ENCODE results near the gene MAN1C1.
"Not testable (repeated sequence)": the region's sequence is repeated elsewhere in the genome, so short reads cannot be mapped to it uniquely, and the experiment has no call there.

MAN1C1 gene

DNA sequence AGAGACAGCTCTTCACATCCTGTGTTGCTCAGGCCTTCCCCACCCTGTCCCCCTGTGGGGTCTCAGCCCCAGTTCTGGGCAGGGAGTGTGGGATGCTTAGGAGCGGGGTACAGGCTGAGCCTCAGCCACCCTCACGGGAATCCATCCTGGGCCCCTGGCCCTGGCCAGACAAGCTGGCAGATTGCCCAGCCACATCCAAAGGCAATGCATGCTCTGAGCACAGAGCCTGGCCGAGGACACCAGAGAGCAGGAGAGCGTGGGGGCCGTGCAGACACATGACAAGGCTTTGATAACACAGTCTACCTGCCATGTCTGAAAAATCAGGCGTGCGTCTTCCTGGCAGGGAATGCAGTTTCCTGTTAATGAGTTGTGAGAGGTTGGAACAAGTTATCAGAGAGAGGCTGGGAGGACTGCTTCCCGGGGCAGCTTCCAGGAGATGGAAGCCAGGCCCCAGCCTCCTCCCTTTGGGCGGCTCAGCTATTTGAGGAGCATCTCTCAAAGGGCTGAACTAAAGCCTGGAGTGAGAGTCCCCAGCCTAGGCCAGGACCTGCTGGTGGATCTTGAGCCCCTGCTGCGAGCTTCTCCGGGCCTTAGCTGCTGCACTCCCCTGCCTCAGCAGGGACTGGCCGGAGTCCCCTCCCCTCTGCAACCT, 111.2 kb downstream of the MAN1C1 start:
- Histone ChIP-seq H3K4me3 (ENCODE audit: low read depth, low read length) (no peak overlapping the region), H3K27me3 (ENCODE audit: control insufficient read depth, insufficient read depth, low read length) (no peaks in the 10 kb centered on the region), H3K36me3 (ENCODE audit: control insufficient read depth, insufficient read depth, low read length) (no peaks in the 10 kb centered on the region), H3K9ac (ENCODE audit: low read length) (no peak overlapping the region), H3K9me3 (ENCODE audit: control insufficient read depth, insufficient read depth, low read depth, low read length) (no peaks in the 10 kb centered on the region), H3K4me1 (ENCODE audit: control insufficient read depth, insufficient read depth, low read length) (peaks cover 35% of the 10 kb centered on the region), H3K27ac (ENCODE audit: low read depth, low read length) (no peak overlapping the region)

DNA sequence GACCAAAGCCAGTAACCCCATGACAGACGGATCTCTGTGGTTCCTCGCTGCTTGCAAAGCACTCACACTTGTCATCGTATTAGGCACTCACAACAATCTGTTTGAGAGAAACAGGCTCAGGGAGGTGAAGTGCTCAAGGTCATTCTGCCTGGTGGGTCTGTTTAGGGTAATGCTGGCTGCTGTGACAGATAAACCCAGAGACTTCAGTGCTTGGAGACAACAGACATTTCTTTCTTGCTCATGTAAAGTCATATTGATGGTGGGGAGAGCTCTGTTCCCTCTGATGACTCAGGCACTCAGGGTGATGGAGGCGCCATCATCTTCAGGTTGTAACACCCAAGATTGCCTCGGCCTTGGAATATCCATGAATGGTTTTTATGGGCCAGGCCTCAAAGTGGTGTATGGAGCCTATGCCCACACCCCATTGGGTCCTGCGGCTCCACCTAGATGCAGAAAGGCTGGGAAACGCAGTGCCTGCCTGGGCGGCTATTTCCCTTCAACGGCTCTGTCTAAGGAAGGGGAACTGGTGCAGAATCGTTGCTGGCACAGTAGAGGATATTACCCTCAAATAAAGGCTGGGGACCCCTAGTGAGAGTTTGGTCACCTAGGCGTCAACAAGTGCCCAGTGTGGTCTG, 111.8 kb downstream of the MAN1C1 start:
- no peak overlapping the region for H3K9ac ChIP-seq (ENCODE audit: low read length)
- no peak overlapping the region for H3K27ac ChIP-seq (ENCODE audit: low read depth, low read length)
- peaks cover 30% of the 10 kb centered on the region for H3K4me1 ChIP-seq (ENCODE audit: control insufficient read depth, insufficient read depth, low read length)
- H3K4me3 ChIP-seq (ENCODE audit: low read depth, low read length), result no peak overlapping the region
- H3K36me3 ChIP-seq (ENCODE audit: control insufficient read depth, insufficient read depth, low read length), result no peaks in the 10 kb centered on the region
- H3K27me3 ChIP-seq (ENCODE audit: control insufficient read depth, insufficient read depth, low read length), result no peaks in the 10 kb centered on the region
- H3K9me3 ChIP-seq (ENCODE audit: control insufficient read depth, insufficient read depth, low read depth, low read length), result no peaks in the 10 kb centered on the region

DNA sequence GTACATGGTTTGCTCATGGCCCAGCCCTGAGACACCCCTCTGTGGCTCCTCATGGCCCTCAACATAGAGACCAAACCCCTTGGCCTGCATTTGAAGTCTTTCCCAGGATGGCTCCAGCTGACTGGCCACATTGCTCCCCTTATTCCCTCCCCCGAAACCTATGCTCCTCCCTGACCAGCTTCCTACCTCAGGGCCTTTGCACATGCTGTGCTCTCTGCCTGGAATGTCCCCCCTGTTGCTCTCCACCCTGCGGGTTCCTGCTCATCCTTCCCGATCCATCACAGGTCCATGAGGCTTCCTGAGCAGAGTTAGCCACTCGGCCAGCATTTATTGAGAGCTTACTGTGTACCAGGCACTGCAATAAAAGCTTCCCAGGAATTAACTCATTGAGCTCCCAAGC, 112.5 kb downstream of the MAN1C1 start:
- Histone ChIP-seq H3K9me3 (ENCODE audit: control insufficient read depth, insufficient read depth, low read depth, low read length) (no peaks in the 10 kb centered on the region), H3K4me3 (ENCODE audit: low read depth, low read length) (no peak overlapping the region), H3K27ac (ENCODE audit: low read depth, low read length) (no peak overlapping the region), H3K36me3 (ENCODE audit: control insufficient read depth, insufficient read depth, low read length) (no peaks in the 10 kb centered on the region), H3K27me3 (ENCODE audit: control insufficient read depth, insufficient read depth, low read length) (no peaks in the 10 kb centered on the region), H3K4me1 (ENCODE audit: control insufficient read depth, insufficient read depth, low read length) (peaks cover 30% of the 10 kb centered on the region), H3K9ac (ENCODE audit: low read length) (no peak overlapping the region)

DNA sequence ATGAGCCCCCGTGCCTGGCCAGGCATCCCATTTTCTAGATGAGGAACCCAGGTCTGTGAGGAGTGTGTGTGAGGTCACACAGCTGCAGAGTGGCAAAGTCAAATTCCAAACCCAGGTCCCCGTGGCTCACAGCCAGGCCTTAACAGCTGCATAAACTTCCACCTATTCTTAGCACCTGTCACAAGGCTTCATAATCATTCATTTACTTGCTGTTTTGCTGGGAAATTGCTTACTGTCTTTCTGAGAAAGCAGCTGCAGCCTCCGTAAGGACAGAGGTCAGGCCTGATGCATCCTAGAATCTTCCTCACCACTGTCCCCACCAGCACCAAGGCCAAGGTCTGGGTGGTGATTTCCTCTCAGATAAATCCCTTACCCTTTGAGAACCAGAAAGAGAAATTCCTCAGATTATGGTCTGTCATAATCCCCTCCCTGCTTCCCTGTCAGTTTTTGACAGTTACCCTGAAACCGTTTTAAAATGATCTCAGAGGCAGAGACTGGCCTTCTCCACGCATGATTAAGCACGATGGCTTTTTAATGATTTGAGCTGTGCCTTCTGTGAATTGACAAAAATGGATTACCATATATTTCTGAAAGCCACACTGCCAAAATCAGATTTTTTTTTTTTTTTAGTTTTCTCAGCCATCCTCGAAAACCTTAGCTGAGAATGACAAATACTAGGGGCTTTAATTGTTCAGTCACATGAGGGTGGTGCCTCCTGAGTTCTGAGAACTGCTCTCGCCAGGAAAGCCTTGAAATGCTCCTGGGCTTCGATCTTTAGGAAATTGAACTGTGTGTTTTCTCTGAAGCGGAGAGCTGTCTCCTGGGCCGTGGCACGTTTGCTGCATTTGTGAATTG, 113.4 kb downstream of the MAN1C1 start:
- H3K9me3 ChIP-seq (ENCODE audit: control insufficient read depth, insufficient read depth, low read depth, low read length), result no peaks in the 10 kb centered on the region
- no peak overlapping the region for H3K9ac ChIP-seq (ENCODE audit: low read length)
- H3K4me3 ChIP-seq (ENCODE audit: low read depth, low read length), result no peak overlapping the region
- no peaks in the 10 kb centered on the region for H3K27me3 ChIP-seq (ENCODE audit: control insufficient read depth, insufficient read depth, low read length)
- no peak overlapping the region for H3K27ac ChIP-seq (ENCODE audit: low read depth, low read length)
- no peaks in the 10 kb centered on the region for H3K36me3 ChIP-seq (ENCODE audit: control insufficient read depth, insufficient read depth, low read length)
- H3K4me1 ChIP-seq (ENCODE audit: control insufficient read depth, insufficient read depth, low read length), result peaks cover 22% of the 10 kb centered on the region

DNA sequence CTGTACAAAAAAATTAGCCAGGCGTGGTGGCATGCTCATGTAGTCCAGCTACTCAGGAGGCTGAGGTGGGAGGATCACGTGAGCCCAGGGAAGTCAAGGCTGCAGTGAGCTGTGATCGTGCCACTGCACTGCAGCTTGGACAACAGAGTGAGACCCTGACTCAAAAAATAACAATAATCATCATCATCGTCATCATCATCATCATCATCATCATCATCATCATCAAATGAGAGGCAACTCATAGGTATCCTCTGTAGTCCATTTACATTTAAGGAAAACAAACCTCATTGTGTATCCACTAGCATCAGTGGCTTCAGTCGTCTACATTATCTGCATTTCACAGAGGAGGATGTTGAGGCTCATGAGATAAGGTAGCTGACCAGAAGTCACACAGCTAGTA, 114.6 kb downstream of the MAN1C1 start:
- Histone ChIP-seq H3K27ac (ENCODE audit: low read depth, low read length) (no peak overlapping the region), H3K4me1 (ENCODE audit: control insufficient read depth, insufficient read depth, low read length) (peaks cover 14% of the 10 kb centered on the region; the same call in 1 of the 2 replicates), H3K9me3 (ENCODE audit: control insufficient read depth, insufficient read depth, low read depth, low read length) (no peaks in the 10 kb centered on the region), H3K4me3 (ENCODE audit: low read depth, low read length) (no peak overlapping the region), H3K9ac (ENCODE audit: low read length) (no peak overlapping the region), H3K36me3 (ENCODE audit: control insufficient read depth, insufficient read depth, low read length) (no peaks in the 10 kb centered on the region), H3K27me3 (ENCODE audit: control insufficient read depth, insufficient read depth, low read length) (no peaks in the 10 kb centered on the region)

DNA sequence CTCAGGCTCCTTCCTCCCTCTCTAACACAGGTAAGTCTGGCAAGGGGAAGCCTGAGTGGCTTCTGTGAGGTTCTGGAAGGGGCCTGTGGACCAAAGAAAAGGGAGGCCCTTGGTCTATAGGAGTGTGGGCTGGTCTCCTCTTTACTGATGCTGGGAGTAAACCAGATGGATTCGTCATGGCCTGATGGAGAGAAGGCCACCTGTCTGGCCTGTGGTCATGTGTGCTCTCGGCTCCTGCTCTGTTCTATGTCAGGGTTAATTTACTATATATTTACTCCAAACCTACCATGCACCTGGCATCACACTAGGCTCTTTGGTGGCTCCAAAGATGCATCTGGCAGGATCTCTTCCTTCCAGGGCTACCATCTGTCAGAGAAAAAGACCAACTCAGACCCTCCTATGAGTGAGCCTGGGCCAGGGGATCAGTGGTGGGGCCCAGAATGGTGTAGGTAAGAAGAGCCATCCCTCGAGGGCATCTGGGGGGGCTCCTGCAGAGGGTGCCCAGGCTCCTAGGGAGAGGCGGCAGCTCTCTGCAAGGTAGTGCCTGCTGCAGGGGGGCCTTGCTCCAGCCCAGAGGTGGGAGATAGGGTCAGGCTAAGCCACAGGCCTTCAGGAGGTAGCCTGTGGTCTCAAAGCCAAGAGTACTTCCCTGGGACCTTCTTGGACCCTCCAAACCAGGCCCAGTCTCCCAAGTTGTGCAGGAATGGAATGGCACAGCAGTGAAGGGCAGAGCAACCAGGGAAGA, 115.2 kb downstream of the MAN1C1 start:
- Histone ChIP-seq H3K27me3 (ENCODE audit: control insufficient read depth, insufficient read depth, low read length) (no peaks in the 10 kb centered on the region), H3K9me3 (ENCODE audit: control insufficient read depth, insufficient read depth, low read depth, low read length) (no peaks in the 10 kb centered on the region), H3K36me3 (ENCODE audit: control insufficient read depth, insufficient read depth, low read length) (no peaks in the 10 kb centered on the region), H3K9ac (ENCODE audit: low read length) (no peak overlapping the region), H3K27ac (ENCODE audit: low read depth, low read length) (no peak overlapping the region), H3K4me1 (ENCODE audit: control insufficient read depth, insufficient read depth, low read length) (peaks cover 14% of the 10 kb centered on the region; the same call in 1 of the 2 replicates), H3K4me3 (ENCODE audit: low read depth, low read length) (no peak overlapping the region)

DNA sequence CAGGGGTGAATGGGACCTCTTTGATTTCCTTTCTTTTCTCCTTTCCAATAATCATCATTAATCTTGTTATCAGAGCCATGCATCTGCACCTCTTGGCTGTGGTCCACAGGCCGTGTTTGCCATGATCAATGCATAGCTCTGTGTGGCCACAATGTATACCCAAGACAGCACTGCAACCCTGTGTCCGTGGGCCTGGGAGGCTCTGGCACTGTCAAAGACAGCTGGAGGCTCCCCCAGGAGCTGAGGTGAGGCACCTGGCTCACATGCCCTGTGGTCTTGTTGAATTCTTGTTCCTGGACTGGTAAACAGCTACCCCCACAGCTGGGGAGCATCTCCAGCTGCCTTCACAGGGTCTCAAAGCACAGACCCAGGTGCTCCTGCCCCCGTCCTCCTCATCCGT, 116.2 kb downstream of the MAN1C1 start:
- Histone ChIP-seq H3K27ac (ENCODE audit: low read depth, low read length) (no peak overlapping the region), H3K9me3 (ENCODE audit: control insufficient read depth, insufficient read depth, low read depth, low read length) (no peaks in the 10 kb centered on the region), H3K4me1 (ENCODE audit: control insufficient read depth, insufficient read depth, low read length) (peaks cover 7% of the 10 kb centered on the region; the same call in 1 of the 2 replicates), H3K27me3 (ENCODE audit: control insufficient read depth, insufficient read depth, low read length) (no peaks in the 10 kb centered on the region), H3K4me3 (ENCODE audit: low read depth, low read length) (no peak overlapping the region), H3K36me3 (ENCODE audit: control insufficient read depth, insufficient read depth, low read length) (no peaks in the 10 kb centered on the region), H3K9ac (ENCODE audit: low read length) (no peak overlapping the region)

DNA sequence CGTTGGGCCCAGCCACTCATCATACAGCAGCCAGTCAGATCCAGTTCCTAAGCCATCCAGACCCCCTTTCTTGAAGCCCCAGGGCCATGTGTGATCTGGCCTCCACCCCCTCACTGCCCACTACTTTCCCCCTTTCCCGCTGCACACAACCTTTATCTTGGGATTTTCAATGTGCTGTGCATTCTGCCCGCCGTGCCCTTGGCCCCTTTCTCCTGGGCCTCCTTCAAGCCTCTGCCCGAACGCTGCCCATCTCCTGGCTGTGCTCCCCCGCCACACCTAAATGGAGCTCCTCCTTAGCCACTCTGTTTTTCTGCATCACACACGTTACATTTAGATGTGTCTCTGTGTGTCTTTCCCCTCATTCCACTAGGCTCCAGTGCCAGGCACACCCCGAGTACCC, 116.7 kb downstream of the MAN1C1 start:
- peaks cover 3% of the 10 kb centered on the region; the same call in 1 of the 2 replicates for H3K4me1 ChIP-seq (ENCODE audit: control insufficient read depth, insufficient read depth, low read length)

DNA sequence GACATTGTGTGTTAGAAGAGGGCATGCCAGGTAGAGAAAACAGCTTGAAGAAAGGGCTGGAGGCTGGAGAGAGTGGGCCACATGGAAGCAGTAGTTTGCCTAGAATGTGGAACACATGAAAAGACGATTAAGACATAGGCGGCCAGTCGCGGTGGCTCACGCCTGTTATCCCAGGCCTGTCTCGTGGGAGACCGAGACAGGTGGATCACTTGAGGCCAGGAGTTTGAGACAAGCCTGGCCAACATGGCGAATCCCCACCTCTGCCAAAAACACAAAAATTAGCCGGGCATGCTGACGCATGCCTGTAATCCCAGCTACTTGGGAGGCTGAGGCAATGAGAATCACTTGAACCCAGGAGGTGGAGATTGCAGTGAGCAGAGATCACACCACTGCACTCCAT, 118.4 kb downstream of the MAN1C1 start:
- H3K27me3 ChIP-seq (ENCODE audit: control insufficient read depth, insufficient read depth, low read length); H3K27ac ChIP-seq (ENCODE audit: low read depth, low read length); H3K36me3 ChIP-seq (ENCODE audit: control insufficient read depth, insufficient read depth, low read length); H3K4me1 ChIP-seq (ENCODE audit: control insufficient read depth, insufficient read depth, low read length); H3K9ac ChIP-seq (ENCODE audit: low read length); H3K4me3 ChIP-seq (ENCODE audit: low read depth, low read length); H3K9me3 ChIP-seq (ENCODE audit: control insufficient read depth, insufficient read depth, low read depth, low read length): not testable (repeated sequence)

More for the DNA sequence above, 116.7 kb downstream of the MAN1C1 start:
- Histone ChIP-seq H3K27ac (ENCODE audit: low read depth, low read length) (no peak overlapping the region), H3K9ac (ENCODE audit: low read length) (no peak overlapping the region), H3K27me3 (ENCODE audit: control insufficient read depth, insufficient read depth, low read length) (no peaks in the 10 kb centered on the region), H3K4me3 (ENCODE audit: low read depth, low read length) (no peak overlapping the region), H3K36me3 (ENCODE audit: control insufficient read depth, insufficient read depth, low read length) (no peaks in the 10 kb centered on the region), H3K9me3 (ENCODE audit: control insufficient read depth, insufficient read depth, low read depth, low read length) (no peaks in the 10 kb centered on the region)

DNA sequence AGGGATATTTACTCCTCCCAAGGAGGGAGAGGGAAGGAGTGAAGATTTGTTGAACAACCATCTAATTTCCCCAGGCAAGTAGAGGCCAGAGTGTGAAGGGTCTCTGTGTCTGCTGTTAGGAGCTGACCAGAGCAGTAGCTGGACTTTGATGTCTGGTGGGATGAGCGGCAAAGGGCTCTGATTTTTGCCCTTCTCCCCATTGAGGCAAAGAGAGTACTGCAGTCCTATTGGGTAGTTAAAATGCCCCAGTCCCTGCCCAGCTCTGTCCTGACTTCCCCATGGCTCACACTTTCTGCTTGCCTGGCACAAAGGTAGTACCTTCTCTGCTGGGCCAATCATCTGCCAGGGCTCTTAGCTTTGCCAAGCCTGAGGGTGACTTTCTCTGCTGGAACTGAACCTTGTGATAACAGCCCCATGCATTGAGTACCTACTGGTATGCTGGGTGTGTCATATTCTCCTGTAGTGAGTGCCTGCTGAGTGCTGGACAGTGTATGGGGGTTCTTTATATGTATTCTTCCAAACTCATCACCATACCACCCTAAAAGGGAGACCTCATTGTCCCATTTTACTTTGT, 119.5 kb downstream of the MAN1C1 start:
- H3K4me3 ChIP-seq (ENCODE audit: low read depth, low read length), result no peak overlapping the region
- H3K27ac ChIP-seq (ENCODE audit: low read depth, low read length), result no peak overlapping the region
- no peaks in the 10 kb centered on the region for H3K4me1 ChIP-seq (ENCODE audit: control insufficient read depth, insufficient read depth, low read length)
- H3K9me3 ChIP-seq (ENCODE audit: control insufficient read depth, insufficient read depth, low read depth, low read length), result peaks cover 2% of the 10 kb centered on the region; the same call in 1 of the 2 replicates
- H3K9ac ChIP-seq (ENCODE audit: low read length), result no peak overlapping the region
- no peaks in the 10 kb centered on the region for H3K27me3 ChIP-seq (ENCODE audit: control insufficient read depth, insufficient read depth, low read length)
- H3K36me3 ChIP-seq (ENCODE audit: control insufficient read depth, insufficient read depth, low read length), result no peaks in the 10 kb centered on the region
